Omental fat pad (tissue), 4 donors: ENCODE data around the gene ST6GAL2. TPM values are rescaled to one million over a fixed set of nuclear protein-coding genes. Genes with fewer than 3 reads are reported as not detected.
A peak's percentile ranks its signal among the peaks of the same experiment; 100 is the strongest.

ENCODE experiments used
- ATAC-seq: fragments of 150-250 bp; one replicate; pipeline ENCODE4 v1.9.1; 2016; ENCODE audit warnings: mild to moderate bottlenecking, moderate library complexity; ENCODE audit not compliant: low FRiP score
- DNase-seq: peaks from one replicate; pipeline ENCODE4 v3.0.0-alpha.2; 2019; ENCODE audit warnings: low spot score
- CTCF ChIP-seq, 3 donors: fragments of 450-650 bp; IDR thresholded peaks; one replicate each; pipeline ENCODE4 v1.5.1; 2016 to 2017; ENCODE audit warnings: antibody characterized with exemption in 3 of 3, mild to moderate bottlenecking in 3 of 3, moderate library complexity in 2 of 3
- total RNA-seq, 4 donors: library from RNA; depleted of rRNA; stranded (reverse); fragments of >200 nt; gene quantifications; one replicate each; pipeline ENCODE4 v1.1.0, GENCODE V29; 2016

Gene ST6GAL2
- total RNA-seq, 4 donors from 2014 or later: 0.13 to 1.7 (median 0.57) TPM

DNA sequence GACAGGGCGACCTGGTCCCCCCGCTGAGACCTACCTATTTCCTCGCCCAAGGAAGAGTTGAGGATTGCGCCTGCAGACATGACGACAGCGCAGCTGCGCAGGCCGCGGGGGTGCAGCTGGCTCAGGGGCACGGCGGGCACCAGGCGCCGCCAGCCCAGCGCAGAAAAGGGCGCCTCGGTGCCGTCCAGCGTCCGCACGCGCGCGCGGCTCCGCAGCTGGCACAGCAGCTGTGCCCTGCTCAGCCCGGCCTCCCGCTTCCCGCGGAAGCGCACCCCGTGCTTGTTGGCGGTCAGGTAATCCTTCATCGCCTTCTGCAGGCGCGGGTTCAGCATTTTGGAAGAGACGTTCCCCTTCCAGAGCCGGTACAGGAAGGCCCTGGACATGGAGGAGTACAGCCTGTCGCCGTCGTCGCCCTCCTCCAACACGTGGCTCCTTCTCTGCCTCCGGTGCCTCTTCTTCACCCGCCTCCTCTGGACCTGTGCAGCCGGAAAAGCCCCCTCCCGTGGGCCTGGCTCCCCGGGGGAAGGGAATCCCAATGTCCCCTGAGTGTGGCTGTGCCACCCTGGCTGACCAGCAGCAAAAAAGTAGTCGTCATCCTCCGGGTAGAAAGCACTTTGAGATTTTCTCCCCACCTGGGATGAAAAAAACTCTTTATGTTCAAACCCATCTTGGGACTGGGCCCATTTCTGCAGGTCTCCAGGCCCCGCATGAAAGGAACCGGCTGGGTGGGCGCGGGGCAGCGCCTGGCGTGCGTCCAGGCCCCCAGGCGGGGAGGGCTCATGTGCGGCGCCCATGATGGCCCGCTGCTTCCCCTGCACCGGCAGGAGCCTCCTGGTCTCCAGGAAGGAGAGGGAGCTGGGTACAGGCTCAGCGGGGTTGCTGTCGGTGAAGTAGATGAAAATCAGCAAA lies 42.7 kb downstream of the ST6GAL2 start:
- ATAC-seq: no peak
- no peak for TF ChIP-seq CTCF (IDR thresholded peaks at IDR 0.05)
- DNase-seq: no peak

GRCh38 chr2:106841886-106842645 lies 43.9 kb downstream of the ST6GAL2 start:
- DNase-seq: no peak
- ATAC-seq: no peak
- TF ChIP-seq CTCF (IDR thresholded peaks at IDR 0.05): no peak

DNA sequence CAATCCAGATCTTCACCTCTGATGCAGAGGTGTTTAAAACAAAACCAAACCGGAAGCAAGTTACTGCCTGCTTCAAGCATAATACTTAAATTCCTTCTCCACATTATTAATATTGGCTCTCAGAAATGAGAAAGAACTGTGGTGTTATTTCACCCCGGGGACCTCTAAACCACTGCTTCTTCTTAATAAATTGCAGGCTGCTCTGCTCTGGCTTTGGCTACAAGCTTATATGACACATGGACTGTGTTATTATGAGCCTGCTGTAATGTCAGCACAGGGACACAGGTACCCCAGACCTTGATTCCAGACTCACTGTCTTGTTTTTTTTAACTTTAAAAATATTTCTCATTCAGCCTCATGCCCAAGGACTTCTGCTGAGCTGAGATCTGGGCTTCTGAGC lies 45.1 kb downstream of the ST6GAL2 start:
- TF ChIP-seq CTCF (IDR thresholded peaks at IDR 0.05): no peak
- DNase-seq (no peak), ATAC-seq (no peak)

- peak; percentile 76 for ATAC-seq
- no peak for DNase-seq
- no peak for TF ChIP-seq CTCF (IDR thresholded peaks at IDR 0.05)
Measured at GRCh38 chr2:106839849-106840595, 45.9 kb downstream of the ST6GAL2 start.

DNA sequence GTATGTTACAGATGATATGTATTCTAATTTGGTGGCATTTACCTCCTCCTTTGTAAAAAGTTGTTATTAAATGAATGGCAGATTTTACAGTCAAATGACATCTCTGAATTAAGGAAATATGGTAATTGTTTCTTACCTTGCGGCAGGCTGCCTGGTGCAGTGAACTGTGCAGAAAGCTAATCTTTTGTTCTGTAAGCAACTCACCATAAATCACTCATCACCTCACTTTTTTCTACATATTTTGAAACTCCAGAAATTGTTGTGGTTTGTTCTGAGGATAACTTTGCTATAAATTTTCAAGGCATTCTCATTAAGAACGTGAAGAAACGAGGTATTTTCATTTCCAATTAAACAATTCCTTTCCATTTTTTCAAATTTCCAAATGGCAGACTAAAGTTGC lies 52.7 kb downstream of the ST6GAL2 start:
- no peak for DNase-seq
- no peak for ATAC-seq
- TF ChIP-seq CTCF (IDR thresholded peaks at IDR 0.05): no peak

- no peak for ATAC-seq
- no peak for DNase-seq
Measured at GRCh38 chr2:106831816-106832569, 54.0 kb downstream of the ST6GAL2 start.

More at GRCh38 chr2:106831816-106832569, 54.0 kb downstream of the ST6GAL2 start:
- no peak for TF ChIP-seq CTCF (IDR thresholded peaks at IDR 0.05)
